Esophagus muscularis mucosa (tissue), 4 donors: ENCODE results near the gene DBF4B.

ENCODE experiments used
- CTCF ChIP-seq, 3 experiments: fragments of 200-600 bp in 2 of 3; fragments of 450-650 bp in 1 of 3; sonication (generic) in 2 of 3; IDR thresholded peaks; one replicate each; pipeline ENCODE4 v1.5.1; 2017 to 2019; ENCODE audit warnings: antibody characterized with exemption in 3 of 3, mild to moderate bottlenecking in 2 of 3, moderate library complexity in 1 of 3
- EP300 ChIP-seq: sonication (generic); formaldehyde crosslinking; IDR thresholded peaks from one replicate; pipeline ENCODE4 v1.6.1; 2017; ENCODE audit warnings: antibody characterized with exemption
- POLR2A ChIP-seq: fragments of 450-650 bp; IDR thresholded peaks from one replicate; pipeline ENCODE4 v1.6.1; 2017; ENCODE audit warnings: antibody characterized with exemption, moderate library complexity, mild to moderate bottlenecking, low read depth

- TF ChIP-seq CTCF (IDR thresholded peaks at IDR 0.05) (no peak), EP300 (no peak), POLR2A (no peak)
Measured at GRCh38 chr17:44736551-44737240, 28.2 kb downstream of the DBF4B start.
